ENCODE results near the gene UBE2Q1.

- no peak for TF ChIP-seq CTCF (IDR thresholded peaks at IDR 0.05; ENCODE audit: low read depth, low read length, missing input control)
- TF ChIP-seq, protein P1, sequence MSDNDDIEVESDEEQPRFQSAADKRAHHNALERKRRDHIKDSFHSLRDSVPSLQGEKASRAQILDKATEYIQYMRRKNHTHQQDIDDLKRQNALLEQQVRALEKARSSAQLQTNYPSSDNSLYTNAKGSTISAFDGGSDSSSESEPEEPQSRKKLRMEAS (IDR thresholded peaks at IDR 0.05) = no peak
- no peak for TF ChIP-seq RAD21 (IDR thresholded peaks at IDR 0.05)
- no peak for TF ChIP-seq YY1 (IDR thresholded peaks at IDR 0.05)
- TF ChIP-seq ZBTB33 (IDR thresholded peaks at IDR 0.05) = no peak
- TF ChIP-seq FOXA1 (IDR thresholded peaks at IDR 0.05) = no peak
- no peak for TF ChIP-seq GABPA (IDR thresholded peaks at IDR 0.05 in 1 of 2, conservative IDR thresholded peaks at IDR 0.05 in 1 of 2)
- TF ChIP-seq, protein P2, sequence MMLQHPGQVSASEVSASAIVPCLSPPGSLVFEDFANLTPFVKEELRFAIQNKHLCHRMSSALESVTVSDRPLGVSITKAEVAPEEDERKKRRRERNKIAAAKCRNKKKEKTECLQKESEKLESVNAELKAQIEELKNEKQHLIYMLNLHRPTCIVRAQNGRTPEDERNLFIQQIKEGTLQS (IDR thresholded peaks at IDR 0.05) = no peak
- TF ChIP-seq EGR1 (IDR thresholded peaks at IDR 0.05; ENCODE audit: low read depth in 2 of 2) = no peak
- no peak for TF ChIP-seq SP1 (IDR thresholded peaks at IDR 0.05)
Observed at GRCh38 chr1:154514066-154514553, 44.4 kb downstream of the UBE2Q1 start.
